NCI-H748 (cell line): Measurements from ENCODE around the gene SLC35A1.

Experiments used
- DNase-seq: peaks from one replicate; lab custom pipeline; 2025; ENCODE audit not compliant: unreplicated experiment; lab: John Stamatoyannopoulos, UW

The SLC35A1 gene

GRCh38 chr6:87522686-87523085, 49.9 kb downstream of the SLC35A1 start:
- DNase-seq = no peak

- no peak for DNase-seq
Observed at GRCh38 chr6:87529221-87529620, 56.4 kb downstream of the SLC35A1 start.

- no peak for DNase-seq
Observed at GRCh38 chr6:87534377-87535047, 61.7 kb downstream of the SLC35A1 start.

GRCh38 chr6:87538510-87539260, 65.9 kb downstream of the SLC35A1 start:
- no peak for DNase-seq

GRCh38 chr6:87539554-87539953, 66.8 kb downstream of the SLC35A1 start:
- DNase-seq = no peak

- DNase-seq = no peak
Observed at GRCh38 chr6:87540539-87540938, 67.8 kb downstream of the SLC35A1 start.

GRCh38 chr6:87541041-87541440, 68.3 kb downstream of the SLC35A1 start:
- DNase-seq = no peak

- DNase-seq = no peak
Observed at GRCh38 chr6:87541744-87542143, 69.0 kb downstream of the SLC35A1 start.

- DNase-seq = no peak
Observed at GRCh38 chr6:87543696-87544473, 71.1 kb downstream of the SLC35A1 start.

- DNase-seq = no peak
Observed at GRCh38 chr6:87544474-87544735, 71.6 kb downstream of the SLC35A1 start.

GRCh38 chr6:87551799-87552198, 79.0 kb downstream of the SLC35A1 start:
- DNase-seq = no peak

- no peak for DNase-seq
Observed at GRCh38 chr6:87553159-87553765, 80.5 kb downstream of the SLC35A1 start.

- no peak for DNase-seq
Observed at GRCh38 chr6:87555506-87555905, 82.7 kb downstream of the SLC35A1 start.

- no peak for DNase-seq
Observed at GRCh38 chr6:87558446-87558845, 85.7 kb downstream of the SLC35A1 start.

GRCh38 chr6:87561017-87561416, 88.2 kb downstream of the SLC35A1 start:
- DNase-seq = no peak
